Epithelial cell of umbilical artery (primary cell): ENCODE data around the gene MIF4GD. TPM values are rescaled to one million over a fixed set of nuclear protein-coding genes. Genes with fewer than 3 reads are reported as not detected.

ENCODE experiments used
- total RNA-seq: library from RNA; depleted of rRNA; stranded (reverse); fragments of >200 nt; gene quantifications from 2 replicates; pipeline ENCODE4 v1.2.3, GENCODE V29; 2014

The MIF4GD gene, protein sequence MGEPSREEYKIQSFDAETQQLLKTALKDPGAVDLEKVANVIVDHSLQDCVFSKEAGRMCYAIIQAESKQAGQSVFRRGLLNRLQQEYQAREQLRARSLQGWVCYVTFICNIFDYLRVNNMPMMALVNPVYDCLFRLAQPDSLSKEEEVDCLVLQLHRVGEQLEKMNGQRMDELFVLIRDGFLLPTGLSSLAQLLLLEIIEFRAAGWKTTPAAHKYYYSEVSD
- total RNA-seq = 10.4 and 13.4 TPM in 2 replicates

DNA sequence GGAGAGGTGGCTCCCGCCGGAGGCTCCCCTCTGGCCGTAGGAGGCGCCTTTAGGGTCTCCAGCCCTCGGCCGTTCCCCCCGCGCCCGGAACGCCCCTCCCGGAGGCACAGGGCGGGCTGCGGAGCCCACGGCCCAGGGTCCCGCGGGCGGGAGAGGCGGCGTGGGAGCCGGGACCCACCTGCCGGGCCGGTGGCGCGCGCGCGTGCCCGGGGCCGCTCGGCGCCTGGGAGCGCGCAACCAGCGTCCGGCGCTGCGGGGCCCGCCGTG, at the start of gene MIF4GD:
TSS of gene MIF4GD (minus strand) at position 266 of the 267 bp plus-strand sequence. CDS start 1,036 bp downstream, outside the sequence.

DNA sequence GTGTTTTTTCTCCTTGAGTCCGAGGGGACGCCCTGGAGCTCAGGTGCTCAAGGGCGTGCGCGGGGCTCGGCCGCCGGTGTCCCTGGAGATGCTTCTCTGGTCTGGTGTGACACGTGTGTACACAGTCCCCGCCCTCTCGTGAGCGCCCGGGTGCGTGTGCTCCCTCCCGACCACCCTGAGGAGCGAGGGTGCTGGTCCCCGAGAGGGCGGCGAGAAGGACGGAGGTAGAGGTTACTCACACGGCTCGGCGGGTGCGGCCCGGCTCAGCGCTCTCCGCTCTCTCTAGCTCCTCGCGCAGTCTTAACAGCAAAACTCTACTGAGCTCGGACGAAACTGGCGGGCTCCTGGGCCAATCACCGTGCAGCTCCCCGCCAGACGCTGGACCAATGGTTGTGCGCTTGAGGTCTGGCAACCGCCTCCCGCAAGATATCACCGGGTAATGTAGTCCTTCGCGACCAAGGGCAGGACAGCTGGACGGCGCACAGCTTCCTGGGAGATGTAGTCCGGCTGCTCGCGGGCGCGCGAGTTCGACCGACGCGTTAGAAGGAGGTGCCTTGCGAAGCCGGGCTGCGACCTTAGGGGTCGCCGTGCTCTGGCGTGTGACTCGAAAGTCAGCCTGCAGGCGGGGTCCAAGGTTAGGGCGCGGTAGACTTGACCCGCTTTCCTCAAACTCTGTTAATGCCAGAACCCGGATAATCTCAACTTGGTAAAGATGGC, 18.2 kb upstream of the MIF4GD start, which contains the start of gene SLC25A19:
TSS of gene SLC25A19 (minus strand) at position 319 of the 717 bp plus-strand sequence. CDS start 2,669 bp downstream, outside the sequence.

DNA sequence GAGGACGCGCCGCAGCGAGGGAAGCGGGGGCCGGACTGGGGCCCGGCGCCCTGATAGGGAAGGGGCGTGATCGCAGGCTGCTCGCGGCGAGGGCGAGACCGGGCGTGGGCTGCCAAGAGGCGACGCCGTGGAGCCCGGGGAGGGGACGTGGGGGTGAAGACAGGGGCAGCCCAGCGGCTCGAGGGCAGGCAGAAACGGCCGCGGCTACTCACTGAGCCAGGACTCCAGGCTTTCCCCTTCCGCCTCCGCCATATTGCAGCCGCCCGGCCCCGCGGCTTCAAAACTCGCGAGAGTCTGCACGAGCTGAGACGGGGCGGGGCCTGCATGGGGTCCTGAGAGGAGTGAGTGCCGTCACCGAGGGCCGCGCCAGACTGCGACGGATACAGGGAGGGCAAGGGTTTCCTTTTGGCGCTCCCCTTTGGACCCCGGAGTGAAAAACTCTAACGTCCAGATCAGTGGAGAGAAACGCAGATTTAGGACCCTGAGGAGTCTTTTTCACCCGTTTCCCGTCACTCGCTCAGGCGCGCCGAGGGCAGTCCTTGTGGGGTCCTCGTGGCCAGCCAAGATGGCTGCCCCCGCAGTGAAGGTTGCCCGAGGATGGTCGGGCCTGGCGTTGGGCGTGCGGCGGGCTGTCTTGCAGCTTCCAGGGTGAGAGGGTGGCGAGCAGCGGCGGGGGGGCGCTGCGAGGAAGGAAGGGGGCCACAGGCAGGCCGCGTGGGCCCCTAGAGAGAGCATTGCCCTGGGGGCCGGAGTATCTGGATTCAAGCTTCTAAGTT, 9.5 kb downstream of the MIF4GD start, which contains the start of the genes GGA3 and MRPS7:
TSS of gene GGA3 (minus strand) at position 271 of the 776 bp plus-strand sequence. CDS start at position 252, 19 bp downstream.
TSS of gene MRPS7 (plus strand) at position 544 of the 776 bp plus-strand sequence. CDS start at position 566, 22 bp downstream.

Other genes starting within 250 kb of the MIF4GD start
- 221 and 285 TPM in 2 replicates for gene ATP5PD, start 224.3 kb downstream of the MIF4GD start, total RNA-seq
- 10.1 and 13.2 TPM in 2 replicates for gene KCTD2, start 224.0 kb downstream of the MIF4GD start, total RNA-seq
- gene SLC16A5, start 183.3 kb downstream of the MIF4GD start, total RNA-seq = 8.8 and 16.9 TPM in 2 replicates
- 1.6 and 2.0 TPM in 2 replicates for gene ARMC7, start 161.3 kb downstream of the MIF4GD start, total RNA-seq
- gene NT5C, start 139.5 kb downstream of the MIF4GD start, total RNA-seq = 28.1 and 57.2 TPM in 2 replicates
- 225 and 262 TPM in 2 replicates for gene JPT1, start 116.7 kb downstream of the MIF4GD start, total RNA-seq
- 137 and 147 TPM in 2 replicates for gene SUMO2, start 88.3 kb downstream of the MIF4GD start, total RNA-seq
- 42.9 and 45.9 TPM in 2 replicates for gene NUP85, start 65.6 kb downstream of the MIF4GD start, total RNA-seq
- 8.4 and 10.6 TPM in 2 replicates for gene GGA3, start 9.6 kb downstream of the MIF4GD start, total RNA-seq
- 82.8 and 85.8 TPM in 2 replicates for gene MRPS7, start 9.4 kb downstream of the MIF4GD start, total RNA-seq
- gene SLC25A19, start 18.2 kb upstream of the MIF4GD start, total RNA-seq = 12.3 and 17.6 TPM in 2 replicates
- 81.9 and 101 TPM in 2 replicates for gene GRB2, start 134.4 kb upstream of the MIF4GD start, total RNA-seq
- gene TMEM94, start 185.4 kb upstream of the MIF4GD start, total RNA-seq = 18.2 TPM in 2 replicates
- 4.5 and 7.0 TPM in 2 replicates for gene CASKIN2, start 244.3 kb upstream of the MIF4GD start, total RNA-seq
- 14.0 and 15.2 TPM in 2 replicates for gene TSEN54, start 245.3 kb upstream of the MIF4GD start, total RNA-seq